GM18907 (cell line): ENCODE data around the gene CASZ1.

Source experiments
- ATAC-seq: cut with Tn5 transposase; IDR thresholded peaks from one replicate; pipeline ENCODE4 v1.9.1; 2021; ENCODE audit warnings: mild to moderate bottlenecking, moderate library complexity; ENCODE audit not compliant: unreplicated experiment

CASZ1 gene

DNA sequence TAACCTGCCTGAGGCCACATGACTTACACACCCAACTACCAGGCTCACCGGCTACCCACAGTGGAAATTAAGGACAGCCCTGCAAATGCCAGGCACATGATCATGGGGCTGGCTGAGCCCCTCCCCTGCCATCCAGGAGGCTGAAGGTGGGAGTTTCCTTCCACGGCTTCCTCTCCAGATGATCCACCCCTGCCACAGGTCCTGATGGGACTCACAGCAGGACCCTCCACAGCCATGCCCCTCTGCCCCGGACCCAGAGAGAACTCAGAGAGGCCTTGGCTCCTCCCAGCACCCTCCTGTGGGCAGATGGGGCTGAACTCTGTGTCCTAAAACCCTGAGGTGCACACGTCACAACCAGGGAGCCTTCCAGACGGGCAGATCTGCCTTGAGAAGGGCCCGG, 29.1 kb upstream of the CASZ1 start:
- no peak for ATAC-seq

DNA sequence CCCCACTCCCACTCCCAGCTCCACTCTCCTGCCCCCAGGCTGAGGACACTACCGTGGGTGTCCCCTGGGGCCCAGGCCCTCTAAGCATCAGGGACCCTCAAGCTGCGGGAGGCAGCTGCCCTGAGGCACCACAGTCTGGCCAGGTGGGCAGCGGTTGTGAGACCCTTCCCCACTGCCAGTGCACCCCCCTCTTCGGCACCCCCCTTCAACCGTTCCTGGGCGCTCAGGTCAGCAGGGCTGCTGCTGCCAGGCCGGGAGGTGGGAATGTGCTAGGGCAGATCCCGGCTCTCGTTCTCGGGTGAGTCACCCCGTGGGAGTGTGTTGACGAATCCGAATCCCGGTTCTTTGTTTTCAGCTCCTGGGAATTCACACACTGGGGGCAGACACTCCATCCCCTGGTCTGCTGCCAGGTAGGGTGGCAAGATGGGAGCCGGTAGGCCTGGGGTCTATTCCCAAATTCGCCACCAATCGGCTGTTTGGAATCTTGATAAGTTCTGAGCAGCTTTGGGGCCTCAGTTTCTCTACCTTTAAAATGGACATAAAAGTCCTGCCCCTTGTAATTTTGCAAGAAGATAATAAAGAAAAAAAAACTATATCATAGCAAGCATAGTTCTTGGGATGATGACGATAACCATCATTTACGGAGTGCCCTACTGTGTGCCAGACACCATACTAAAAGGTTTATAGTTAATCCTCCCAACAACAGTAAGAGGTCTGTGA, 28.5 kb upstream of the CASZ1 start:
- no peak for ATAC-seq

DNA sequence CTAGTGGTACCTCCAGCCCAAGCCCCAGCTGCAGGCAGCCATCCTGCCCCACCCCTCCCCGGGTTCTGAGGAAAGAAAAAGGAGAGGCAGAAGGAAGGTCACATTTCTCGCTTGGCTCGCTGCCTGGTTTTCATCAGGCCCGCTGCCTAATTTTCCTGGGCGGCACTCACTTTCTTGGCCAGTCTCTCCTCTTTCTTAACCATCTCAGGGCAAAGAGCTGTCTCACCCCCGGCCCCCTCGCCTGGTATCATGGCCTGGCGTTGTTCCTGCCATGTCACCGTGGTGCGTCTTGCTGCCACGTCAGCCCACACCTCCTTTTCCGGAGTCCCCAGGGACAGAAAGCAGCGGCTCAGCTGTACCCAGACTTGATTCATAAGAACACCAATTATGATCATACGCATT, 26.6 kb upstream of the CASZ1 start:
- ATAC-seq: no peak

DNA sequence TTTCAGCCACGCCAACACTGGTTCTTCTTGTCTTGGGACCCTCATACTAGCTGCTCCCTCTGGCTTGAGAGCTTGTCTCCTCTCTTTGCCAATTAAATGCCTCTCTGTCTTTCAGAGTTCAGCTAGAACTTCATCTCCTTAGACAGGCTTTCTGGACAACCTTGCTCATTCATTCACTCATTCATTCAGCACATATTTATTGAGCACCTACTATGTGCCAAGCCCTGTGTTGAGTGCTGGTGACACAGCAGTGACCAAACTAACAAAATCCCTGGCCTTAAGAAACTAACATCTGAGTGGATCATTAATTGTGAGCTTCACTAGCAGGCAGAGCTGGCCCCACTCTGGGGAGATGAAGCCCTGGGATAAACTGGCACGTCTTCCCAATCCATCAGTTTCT, 24.9 kb upstream of the CASZ1 start:
- no peak for ATAC-seq

DNA sequence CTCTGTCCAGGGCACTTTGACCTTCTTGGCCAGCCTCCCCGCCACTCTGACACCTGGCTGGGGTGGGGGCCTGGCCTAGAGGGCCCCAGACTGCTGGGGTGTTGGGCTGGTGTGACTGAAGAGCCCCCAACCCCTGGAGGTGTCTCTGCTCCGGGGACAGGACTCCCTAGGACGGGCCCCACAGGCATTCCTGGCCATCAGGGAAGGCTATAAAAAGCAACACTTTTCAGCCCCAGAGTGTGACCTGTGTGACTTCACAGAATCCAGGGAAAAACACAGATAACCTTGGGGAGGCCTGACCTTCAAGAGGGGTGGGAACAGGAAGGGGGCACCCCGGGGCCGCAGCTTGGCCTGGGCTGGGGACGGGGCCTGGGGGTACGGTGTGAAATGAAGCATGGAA, 24.0 kb upstream of the CASZ1 start:
- ATAC-seq: no peak

DNA sequence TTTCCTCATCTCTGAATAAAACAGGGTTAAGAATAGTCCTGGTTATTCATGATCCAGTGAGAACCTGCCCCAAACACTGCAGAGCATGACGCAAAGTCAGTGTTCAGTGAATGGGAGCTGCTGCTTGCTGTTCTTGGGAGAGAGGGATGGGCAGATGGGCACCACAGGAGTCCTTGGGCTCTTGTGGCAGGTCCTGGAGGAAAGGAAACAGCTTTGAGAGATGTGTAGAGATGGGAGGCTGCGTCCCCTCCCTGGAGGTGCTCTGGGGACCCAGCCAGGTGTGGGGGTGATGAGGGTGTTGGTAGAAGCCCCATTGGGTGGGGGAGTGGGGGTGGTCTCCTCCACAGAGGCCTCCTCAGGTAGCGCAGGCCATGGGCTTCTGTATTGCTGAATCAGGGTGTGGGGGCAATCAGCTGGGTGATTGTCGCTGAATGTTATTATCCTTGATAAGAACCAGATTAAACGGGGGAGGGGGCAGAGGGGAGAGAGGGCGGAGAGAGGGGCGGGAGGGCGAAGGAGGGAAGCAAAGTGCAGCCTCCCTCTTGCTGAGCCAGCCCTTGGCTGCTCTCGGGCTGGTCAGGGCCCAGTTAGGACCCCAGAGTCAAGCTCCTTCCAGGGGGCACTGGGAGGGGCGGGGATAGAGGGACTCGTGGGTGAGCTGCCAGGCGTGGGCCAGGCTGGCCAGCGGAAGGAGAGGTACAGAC, 22.9 kb upstream of the CASZ1 start:
- no peak for ATAC-seq

DNA sequence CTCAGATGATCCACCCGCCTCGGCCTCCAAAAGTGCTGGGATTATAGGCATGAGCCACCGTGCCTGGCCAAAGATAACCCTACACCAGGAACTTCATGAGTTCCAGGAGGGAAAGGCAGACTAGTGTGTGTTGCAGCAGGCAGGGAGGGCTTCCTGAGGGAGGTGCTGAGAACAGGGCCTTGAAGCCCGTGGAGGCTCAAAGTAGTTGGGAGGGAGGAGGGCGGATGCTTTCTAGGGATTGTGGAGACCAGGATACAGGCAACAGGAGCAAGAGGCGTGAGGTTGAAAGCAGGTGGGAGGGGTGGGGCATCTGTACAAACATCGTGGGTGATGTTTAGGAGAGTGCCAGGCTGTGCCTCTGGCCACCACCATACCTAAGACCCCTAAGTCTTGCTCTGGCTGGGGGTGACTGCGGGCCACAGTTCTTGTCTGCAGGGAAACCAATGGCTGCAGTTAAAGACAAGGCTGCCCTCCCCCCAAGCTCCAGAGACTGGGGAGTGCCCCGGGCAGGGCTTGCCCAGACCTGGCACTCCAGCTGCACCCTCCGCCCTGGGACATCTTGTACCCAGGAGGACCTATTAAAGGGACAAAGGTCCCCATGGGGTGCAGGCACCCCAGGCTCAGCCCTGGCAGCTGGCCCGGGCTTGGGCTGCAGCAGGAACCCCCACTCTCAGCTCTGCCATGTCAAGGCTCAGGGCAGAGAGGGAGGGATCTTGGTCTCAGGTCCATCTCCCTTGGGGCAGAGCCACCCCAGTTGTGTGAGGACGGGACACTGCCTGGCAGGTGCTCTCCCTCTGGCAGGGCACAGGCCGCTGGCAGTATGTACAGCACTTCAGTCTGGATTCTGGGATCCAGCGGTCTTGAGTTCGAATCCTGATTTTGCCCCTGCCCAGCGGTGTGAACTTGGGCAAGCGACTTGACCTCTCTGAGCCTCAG, 22.1 kb upstream of the CASZ1 start:
- no peak for ATAC-seq

DNA sequence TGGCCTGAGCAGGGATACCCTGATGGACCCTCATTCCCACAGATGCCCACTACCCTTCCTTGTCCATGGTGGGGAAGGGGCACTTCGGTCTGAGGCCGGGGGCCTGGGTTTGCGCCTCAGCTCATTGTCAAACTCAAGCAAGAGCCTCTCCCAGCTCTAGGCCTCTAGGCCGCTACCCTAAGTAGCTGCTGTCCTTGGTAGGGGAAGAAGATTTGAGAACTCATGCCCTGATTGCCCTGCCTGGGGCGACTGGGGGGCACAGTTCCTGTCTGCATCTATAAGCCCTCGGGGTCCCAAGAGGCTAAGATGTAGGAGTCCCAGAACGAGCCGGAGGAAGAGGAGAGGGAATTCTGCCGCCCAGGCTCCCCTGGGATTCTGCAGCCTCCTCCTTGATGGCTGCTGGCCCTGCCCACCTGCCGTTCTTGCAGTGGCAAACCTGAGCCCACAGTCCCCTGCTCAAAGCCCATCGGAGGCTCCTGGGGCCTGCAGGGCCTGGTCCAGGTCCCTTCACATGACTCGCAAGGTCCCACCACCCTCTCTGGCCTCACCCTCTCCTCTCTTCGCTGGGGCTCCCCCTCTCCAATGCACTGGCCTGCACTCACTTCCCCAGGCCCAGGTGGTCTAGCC, 20.4 kb upstream of the CASZ1 start:
- ATAC-seq: no peak

DNA sequence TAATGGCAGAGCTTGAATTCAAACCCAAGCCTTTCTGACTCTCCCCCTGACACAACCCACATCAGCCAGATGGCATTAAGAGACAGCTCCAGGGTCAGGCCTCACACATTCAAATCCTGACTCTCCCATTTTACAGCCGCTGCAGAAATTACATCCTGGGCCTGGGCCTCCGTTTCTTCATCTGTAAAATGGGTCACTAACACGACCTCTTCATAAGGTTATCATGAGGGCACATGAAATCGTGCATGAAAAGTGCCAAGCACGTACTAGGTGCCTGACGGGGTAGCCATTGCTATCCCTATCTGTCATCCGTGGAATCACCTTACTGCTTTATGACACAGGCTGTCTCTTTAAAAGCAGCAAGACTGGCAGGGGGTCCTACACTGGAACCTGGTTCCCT, 19.8 kb upstream of the CASZ1 start:
- no peak for ATAC-seq

DNA sequence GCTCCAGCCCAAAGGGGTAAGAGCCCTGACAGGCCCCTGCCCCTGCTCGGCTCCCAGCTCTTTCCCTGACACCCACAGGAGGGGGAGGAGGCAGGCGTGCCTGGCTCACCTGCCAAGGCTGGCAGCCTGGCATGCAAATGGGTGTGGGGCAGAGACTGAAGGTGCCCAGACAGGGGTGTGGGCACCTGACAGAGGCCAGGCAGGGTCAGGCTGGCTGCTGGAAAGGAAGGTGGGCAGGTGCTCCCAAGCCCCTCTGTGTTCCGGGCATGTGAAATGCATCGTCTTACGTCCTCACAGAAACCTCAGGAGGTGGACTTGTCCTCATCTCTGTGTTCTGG, 19.4 kb upstream of the CASZ1 start:
- no peak for ATAC-seq

DNA sequence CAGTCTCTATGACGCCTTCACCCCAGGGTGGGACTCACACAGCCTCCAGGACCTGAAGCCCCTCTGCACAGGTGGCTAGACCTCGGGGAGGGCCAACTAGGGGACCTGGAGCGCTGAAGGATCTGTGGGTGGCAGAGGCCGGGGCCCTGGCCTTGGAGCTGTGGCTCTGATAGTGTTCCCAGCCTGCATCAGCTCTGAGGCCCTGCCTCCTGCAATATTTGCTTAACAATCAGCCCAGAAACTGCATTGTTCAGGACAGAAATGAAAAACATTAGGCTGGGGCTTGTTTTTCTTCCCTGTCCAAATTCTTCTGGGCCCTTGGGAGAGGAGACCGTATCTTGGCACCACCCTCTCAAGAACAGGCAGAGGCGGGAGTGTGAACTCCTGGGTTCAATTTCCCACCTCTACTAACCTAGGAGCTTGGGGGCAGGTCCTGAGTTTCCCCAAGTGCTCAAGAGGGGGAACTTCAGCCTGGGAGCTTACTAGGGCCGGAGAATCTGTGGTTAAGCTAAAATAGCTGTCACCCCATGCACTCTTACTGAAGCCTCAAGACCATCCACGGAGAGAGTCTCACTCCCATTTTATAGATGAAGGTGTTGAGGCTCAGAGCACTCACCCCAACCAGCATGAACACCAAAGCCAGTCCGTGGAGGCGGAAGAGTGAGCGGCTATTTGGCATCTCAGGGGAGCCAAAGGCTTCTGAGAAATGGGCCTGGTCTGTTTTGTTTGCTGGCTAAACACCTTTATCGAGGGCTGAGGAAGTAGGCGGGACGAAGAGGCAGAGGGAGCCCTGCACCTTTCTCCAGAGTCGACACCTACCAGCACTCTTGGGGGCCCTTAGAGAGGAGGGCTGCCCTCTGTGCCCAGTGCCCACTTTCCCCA, 18.8 kb upstream of the CASZ1 start:
- no peak for ATAC-seq

DNA sequence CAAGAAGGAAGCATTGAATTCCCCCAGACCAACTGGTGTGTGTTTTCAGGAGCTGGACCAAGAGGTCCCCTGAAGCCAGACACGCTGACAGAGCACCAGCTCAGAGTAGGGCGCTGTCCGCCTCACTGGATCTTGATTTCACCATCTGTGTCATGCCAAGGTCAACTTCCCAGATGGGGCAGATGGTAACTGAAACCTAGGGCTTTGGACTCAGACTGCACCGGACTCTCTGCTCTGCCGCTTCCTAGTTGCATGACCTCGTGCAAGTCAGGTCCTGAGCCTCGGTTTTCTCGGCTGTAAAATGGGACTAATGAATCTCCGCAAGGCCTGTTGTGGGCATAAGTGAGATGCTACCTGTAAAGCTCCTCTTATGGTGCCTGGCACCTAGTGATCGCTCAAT, 17.9 kb upstream of the CASZ1 start:
- ATAC-seq: no peak

DNA sequence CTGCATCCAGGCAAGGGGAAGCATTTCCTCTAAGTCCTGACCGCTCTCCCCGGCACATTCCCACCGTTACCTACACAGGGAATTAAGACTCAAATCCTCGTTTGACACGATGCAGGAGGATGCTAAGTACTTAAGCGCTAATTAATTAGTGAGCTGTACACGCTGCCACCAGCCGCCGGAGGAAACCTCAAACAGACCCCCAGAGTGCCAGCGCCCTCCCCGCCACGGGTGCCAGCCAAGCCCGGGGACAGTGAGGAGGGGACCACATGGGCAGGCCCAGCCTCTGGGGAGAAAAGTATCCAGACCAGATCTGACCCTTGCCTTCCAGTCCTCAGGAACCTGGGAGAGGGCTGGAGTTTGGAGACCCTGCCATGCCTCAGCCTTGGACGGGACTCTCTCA, 17.4 kb upstream of the CASZ1 start:
- no peak for ATAC-seq

DNA sequence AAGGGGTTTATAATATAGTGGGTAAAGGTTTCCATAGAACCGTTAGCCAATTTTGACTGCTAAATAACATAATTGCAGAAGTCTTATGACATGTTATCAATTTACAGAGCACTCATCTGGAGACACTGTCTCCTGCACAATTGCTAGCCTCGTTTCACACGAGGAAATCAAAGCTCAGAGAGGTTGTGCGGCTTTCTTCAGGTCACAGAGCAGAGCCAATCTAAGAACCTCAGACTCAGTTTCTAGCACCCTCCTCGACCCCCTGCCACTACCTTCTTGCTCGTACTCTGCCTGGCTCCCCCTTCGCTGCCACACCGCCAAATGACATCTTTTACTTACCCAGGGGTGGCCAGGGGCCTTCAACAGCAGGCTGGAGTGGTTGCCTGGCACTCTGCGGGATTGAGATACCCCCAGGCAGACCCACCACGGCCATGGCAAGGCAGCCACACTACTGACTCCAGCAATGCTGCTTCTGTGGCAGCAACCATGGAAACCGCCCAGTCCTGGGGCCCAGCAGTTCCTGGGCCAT, 16.0 kb upstream of the CASZ1 start:
- ATAC-seq: no peak

DNA sequence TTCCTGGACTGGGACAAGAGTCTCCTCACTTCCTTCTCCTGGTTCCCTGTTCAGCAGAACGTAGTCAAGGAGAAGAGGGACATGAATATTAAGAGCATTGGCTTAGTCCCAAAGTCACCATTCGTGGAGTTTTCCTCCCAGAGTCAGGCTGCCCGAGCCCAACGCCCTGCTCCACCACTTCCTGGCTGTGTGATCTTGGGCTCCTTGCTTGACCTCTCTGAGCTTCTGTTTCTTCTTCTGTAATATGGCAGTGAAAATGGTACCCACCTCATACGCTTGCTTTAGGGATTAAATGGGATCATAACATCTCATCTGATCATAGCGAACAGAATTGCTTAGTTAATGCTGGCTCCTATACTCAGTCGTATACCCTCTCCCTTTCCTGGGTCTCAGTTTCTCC, 12.0 kb upstream of the CASZ1 start:
- ATAC-seq: no peak

DNA sequence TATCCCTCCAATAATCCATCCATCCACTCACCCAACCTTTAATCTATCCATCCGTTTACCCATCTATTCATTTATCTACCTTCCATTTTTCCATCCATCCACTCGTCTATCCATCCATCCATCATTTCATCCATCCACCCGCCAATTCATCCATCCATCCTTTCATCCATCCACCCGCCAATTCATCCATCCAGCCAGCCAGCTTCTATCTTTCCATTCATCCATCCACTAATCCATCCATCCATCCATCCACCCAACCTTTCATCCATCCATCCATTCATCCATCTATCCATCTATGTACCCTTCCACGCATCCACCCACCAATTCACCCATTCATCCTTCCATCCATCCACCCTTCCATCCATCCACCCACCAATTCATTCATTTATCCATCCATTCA, 10.5 kb upstream of the CASZ1 start:
- ATAC-seq: no peak

DNA sequence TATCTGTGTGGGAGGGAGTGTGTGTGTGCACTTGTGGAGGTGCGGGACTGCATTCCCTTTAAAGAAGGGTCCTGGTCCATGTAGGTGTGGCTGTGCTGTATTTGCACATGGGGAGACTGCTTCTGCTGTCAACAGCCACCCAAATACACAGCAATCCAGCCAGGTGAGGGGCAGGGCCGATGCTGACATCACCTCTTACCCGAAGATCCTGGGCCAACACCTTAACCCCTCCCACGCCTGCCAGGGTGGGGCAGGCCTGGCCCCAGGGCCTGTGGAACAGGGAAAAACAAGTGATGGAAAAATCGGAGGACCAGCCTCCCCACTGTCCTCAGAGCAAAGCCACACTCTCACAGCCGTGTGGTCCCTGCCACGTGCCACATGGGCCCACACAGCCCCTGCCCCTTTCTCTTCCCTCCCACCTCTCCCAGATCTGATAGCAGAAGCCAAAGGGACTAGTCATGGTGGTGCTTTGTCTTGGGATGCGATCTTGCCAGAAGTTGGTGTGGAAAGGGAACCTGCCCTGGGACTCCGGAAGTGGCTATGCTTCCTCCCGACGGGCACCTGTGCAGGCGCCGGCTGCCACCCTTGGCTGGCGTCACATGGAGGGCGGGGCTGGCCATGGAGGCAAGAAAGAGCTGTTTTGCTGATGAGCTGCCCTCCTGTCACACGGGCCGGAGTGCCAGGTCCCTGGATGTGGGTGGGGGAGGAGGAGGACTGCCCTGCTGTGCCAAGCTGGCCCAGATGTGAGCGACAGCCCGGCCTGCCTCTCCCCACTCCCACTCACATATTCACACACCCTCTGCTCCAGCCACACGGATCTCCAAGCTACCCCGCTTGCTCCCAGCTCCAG, 7.8 kb upstream of the CASZ1 start:
- no peak for ATAC-seq

DNA sequence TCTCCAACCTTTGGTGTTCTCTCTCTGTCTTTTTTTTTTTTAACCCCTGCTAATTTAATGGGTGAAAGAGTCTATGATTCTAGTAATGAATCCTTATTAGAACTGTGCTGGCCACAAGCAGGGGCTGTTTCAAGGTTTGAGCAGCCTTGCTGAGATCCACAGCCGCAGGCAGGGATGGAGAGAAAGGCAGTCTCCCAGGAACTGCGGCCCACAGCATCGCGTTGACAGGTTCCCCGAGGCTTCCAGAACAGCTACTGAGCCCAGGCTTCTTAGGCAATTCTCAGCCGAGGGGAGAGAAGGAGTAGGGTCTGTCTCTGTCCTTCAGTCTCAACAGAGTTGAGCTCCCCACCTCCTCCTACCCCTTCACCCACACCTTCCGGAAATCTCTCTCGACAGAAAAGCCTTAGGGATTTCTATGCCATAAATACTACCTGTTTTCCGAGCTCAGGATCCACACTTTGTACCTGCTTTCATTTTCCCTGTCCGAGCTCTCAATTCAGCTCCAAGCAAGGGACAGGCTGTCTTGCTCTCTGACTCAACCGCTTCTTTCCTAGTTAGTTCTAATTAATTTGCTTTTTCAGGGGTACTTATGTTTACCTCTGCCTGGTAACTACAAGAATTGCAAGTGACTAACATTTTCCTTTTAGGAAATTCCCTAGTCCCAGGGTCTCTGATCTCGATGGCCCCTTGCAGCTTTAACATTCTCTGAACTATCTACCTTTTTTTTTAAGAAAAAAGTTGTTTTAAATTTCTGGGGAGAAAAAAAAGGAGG, 6.7 kb upstream of the CASZ1 start:
- ATAC-seq: no peak

DNA sequence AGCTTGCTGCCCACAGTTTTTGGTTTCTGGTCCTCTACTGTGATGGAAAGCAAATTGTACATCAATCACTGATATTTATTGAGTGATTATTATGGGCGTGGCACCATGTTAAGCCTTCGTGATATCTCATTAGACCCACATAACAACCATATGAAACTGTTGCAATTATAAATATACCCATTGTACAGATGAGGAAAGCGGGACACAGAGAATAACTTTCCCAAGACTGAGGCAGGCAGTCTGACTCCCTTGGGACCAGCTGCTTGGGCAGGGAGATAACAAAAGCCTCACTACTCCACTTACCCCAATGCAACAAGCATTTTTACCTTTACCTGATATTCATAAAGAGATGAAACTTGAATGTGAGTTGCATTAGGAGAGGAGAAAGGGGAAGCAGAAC, 4.3 kb upstream of the CASZ1 start:
- ATAC-seq: no peak
